GM18520 (cell line): ENCODE results near the gene IRF2BPL.
"Not testable (repeated sequence)": the region's sequence is repeated elsewhere in the genome, so short reads cannot be mapped to it uniquely, and the experiment has no call there.

Source experiments
- ATAC-seq: cut with Tn5 transposase; IDR thresholded peaks from one replicate; pipeline ENCODE4 v1.9.1; 2021; ENCODE audit not compliant: unreplicated experiment

IRF2BPL gene

GRCh38 chr14:77035267-77035666 is 6.8 kb upstream of the IRF2BPL start:
- no peak for ATAC-seq

GRCh38 chr14:77033622-77034589 is 5.4 kb upstream of the IRF2BPL start:
- ATAC-seq, result peak; percentile 67

- ATAC-seq, result no peak
Measured at GRCh38 chr14:77032844-77033621, 4.5 kb upstream of the IRF2BPL start.

- no peak for ATAC-seq
Measured at GRCh38 chr14:77032491-77032843, 4.0 kb upstream of the IRF2BPL start.

DNA sequence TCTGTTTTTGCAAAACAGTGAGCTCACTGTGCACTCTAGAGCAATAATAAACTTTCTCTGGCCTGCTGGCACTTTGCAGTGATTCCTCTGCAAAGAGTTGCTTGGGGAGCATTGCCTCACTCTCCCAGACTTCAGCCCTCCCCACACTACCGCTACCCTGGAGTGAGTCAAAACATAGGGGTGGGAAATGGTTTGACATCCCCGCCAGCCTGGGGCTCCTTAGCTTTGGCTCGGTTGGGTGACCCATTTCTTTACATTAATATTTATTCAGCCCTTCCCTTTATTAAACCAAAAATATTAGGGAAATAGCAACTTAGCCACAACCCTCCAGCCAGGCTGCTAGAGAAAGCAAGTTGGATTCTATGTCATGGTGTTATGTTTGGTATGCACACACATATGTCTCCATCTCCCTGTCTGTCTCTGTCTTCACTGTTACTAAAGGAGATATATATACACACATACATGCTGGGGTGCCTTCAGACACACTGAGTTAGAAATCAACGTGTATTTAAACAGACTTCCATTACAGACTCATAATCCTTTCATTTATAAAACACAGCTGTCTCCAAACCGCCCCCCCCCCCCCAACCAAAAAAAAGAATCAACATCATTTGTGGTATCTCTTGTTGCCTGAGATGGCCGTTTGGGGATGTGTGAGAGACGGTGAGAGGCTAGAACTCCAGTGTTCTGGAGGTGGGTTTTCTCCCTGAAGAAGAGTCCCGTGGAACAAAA is 3.4 kb upstream of the IRF2BPL start:
- no peak for ATAC-seq

DNA sequence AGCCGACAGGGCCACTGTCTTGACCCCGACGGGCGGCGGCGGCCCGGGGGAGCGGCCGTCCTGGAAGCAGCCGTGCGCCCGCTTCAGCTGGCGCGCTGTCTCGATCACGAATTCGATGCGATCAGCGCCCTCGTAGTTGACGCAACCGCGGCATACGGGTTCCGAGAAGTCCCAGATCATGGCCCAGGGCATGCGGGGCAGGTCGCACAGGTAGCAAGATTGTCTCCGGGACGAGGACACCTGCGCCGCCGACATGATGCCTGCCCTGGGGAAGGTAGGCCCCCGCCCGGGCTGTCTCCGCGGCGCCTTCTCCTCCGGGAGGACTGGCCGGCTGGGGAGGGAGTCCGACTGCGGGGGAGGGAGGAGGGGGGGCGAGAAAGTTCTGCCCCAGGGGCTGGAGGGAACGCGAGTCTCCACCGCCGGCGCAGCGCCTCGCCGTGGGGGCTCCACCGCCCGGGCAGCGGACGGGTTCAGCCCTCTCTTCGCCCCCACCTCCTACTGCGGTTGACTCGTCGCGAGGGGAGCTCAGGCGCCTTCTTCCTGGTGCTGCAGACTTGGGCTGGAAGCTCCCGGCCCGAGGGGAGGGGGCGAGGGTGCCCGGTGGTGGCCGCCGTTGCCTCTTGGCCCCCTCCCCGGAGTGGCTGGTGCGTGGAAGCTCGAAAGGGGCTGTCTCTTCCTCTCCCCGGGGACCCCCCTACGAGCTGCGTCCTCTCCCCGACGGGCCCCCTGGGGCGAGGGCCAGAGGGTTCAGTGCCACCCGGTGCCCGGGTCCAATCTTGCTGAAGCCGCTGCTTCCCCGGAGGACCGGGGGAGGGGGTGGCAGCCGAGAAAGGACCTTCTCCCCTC is 747 bp downstream of the IRF2BPL start:
- ATAC-seq, result peak; percentile 21

DNA sequence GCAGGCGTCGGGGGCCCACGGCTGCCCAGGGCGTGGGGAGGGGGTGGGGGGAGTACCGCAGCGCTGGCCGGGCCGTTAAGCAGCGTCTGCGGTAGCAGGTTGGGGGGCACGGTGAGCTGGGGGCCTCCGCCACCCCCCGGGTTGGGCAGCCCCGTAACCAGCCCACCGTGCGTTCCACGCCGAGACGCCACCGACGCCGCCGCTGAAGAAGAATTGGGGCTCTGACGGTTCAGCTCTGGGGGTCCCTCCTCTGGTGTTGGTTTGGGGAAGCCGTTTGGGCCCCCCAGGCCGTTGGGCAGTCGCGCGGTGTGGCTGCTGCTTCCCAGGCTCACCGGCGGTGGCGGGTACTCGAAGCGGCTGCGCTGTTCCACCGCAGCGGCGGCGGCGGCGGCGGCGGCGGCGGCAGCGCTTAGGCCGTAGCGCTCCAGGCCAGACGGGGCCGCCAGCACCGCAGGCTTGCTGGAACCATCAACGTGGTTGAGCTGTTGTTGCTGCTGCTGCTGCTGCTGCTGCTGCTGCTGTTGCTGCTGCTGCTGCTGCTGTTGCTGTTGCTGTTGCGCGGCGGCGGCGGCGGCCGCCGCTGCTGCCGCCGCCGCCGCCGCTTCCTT is 1.5 kb downstream of the IRF2BPL start:
- no peak for ATAC-seq

GRCh38 chr14:77026166-77026929 is 2.2 kb downstream of the IRF2BPL start:
- ATAC-seq, result no peak

- no peak for ATAC-seq
Measured at GRCh38 chr14:77025744-77026165, 2.8 kb downstream of the IRF2BPL start.

DNA sequence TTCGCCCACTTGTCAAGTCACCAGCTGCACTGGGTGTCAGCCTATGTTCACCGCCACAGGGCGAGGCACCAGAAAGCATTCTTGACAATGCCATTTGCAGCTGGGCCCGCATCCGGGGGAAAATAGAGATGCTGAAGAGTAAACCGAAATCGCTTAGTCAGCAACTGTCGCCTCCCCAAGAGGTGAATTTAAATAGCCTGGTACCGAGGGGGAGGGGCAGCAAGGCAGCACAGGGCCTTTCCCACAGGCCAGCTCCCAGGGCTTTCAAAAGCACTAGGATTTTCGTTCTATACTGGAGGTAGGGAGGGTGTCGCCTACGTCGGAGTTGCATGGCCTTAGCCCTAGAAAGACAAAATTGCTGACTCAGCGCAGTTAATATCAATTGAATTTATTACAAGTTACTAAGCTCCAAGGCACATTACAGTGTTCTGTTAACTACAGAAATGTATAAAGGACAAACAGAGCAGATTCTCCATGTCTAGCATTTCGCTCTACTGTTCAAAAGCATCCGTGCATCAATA is 4.3 kb downstream of the IRF2BPL start:
- no peak for ATAC-seq

DNA sequence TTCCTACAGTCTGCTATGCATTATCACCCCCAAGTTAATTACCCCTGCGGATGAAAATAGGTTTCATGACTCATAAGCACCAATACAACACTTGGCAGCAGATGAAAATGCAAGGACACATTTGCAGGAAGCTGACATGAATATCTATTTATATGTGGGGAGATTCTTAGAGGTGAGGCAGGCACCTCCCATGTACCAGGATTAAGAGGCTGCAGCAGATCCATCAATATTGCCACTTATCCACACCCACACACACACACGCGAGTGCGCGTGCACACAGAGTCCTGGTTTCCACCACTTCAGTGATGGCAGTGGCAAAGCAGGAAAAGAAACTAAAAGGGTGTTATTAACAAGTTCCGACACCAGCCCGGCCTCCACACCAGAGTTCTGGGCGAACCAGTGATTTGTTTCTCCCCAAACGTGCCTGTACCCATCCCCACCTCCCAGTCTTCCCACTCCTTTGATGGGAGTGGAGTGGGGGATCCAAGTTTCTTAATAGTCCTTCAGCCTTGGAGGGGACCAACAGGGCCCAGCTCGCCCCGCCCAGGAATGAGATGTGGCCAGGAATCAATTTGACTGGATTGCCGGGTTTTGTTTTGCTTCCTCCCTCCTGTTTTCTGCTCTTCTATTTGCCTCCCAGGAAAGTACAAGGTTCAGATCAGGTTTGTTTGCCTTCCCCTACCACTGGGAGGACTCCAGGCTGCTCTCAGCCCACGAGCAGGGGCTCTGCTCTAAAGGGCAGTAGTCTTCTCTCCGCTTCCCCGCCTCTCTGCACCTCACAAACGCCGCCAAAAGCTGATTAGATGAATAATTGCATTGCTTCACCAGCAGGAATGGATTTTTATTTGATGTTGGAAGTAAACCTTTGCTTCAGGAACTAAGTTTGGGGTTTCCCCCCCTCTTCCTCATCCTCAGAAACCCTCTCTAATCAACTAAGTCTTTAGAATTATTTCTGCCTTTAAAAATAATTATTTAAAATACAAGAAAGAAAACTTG is 5.2 kb downstream of the IRF2BPL start:
- ATAC-seq, result no peak

DNA sequence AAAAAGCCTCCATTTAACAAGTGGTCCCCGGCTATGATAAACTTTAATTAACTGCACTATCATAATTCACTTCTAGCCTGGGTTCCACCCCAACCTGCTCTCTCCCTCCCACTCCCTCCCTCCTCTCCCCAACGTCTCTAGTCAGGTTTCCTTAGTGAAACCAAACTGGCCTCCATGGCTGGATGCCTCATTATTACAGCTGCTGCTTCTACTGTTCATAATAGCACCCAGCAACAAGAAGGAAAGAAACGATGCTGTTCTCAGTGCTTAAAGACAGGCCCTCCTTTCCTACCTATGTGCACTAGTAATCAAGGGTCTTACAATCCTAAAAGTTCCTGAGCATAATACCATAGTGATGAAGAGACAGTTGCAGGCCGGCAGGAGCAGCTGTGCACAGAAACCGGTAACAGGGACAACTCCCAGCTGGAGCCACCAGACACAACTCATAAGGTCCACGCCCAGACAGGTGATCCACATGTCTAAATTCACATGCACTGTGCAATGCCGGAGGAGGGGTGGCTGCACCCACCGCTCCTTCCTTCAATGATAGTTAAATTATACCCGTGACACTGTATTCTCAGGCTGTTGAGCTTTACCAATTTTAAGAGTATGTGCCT is 6.2 kb downstream of the IRF2BPL start:
- no peak for ATAC-seq

DNA sequence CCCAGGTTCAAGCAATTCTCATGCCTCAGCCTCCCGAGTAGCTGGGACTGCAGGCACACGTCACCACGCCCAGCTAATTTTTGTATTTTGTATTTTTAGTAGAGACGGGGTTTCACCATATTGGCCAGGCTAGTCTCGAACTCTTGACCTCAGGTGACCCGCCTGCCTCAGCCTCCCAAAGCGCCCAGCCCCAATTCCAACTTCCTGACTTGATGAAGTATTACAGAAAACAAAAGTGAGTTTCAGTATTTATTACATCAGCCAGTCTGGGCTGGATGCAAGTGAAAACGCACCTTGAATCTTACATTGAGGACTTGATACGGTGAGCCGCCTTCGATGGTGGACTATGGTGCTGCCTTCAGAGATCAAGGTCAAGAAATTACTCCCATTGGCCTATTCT is 7.1 kb downstream of the IRF2BPL start:
- not testable (repeated sequence) for ATAC-seq

DNA sequence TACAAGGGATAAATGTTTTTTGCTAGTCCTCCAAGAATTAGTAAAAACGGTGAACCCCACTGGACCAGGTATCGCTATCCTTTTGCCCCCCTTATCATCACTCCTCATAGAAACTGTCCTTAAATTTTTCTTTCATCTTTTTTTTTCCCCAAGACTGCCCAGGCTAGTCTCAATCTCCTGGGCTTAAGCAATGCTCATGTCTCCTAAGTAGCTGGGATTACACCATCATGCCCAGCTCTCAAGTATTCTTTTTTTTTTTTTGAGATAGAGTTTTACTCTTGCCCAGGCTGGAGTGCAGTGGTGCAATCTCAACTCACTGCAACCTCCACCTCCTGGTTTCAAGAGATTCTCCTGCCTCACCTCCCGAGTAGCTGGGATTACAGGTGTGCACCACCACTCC is 9.7 kb downstream of the IRF2BPL start:
- no peak for ATAC-seq

DNA sequence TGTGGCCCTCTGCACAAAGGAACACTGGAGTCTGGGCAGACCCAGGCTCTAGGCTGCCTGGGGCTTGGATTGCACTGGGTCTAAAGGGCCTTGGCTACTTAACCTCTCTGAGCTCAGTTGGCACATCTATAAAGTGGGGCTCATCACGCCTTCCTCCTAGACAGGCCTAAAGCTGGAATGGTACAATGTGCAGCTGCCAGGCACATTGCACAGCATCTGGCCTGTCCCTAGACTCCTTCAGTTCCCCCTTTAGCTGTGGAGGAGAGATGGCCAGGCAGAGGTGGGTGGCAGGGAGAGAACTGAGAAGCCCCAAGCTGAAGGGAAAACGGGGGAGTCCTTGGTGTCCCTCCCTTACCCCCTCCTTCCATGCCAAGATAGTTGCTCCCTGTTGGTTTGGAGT is 10.8 kb downstream of the IRF2BPL start:
- ATAC-seq, result no peak

DNA sequence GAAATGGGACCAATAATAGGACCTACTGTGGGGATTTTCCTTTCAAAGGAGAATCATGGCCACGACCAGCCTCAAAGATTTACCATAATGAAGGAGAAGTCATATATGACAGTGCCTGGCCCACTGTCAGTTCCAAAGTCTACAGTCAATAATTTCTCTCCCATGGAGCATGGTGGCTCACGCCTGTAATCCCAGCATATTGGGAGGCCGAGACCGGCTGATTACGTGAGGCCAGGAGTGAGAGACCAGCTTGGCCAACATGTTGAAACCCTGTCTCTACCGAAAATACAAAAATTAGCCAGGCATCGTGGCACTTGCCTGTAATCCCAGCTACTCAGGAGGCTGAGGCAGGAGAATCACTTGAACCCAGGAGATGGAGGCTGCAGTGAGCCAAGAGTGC is 13.8 kb downstream of the IRF2BPL start:
- ATAC-seq, result no peak

DNA sequence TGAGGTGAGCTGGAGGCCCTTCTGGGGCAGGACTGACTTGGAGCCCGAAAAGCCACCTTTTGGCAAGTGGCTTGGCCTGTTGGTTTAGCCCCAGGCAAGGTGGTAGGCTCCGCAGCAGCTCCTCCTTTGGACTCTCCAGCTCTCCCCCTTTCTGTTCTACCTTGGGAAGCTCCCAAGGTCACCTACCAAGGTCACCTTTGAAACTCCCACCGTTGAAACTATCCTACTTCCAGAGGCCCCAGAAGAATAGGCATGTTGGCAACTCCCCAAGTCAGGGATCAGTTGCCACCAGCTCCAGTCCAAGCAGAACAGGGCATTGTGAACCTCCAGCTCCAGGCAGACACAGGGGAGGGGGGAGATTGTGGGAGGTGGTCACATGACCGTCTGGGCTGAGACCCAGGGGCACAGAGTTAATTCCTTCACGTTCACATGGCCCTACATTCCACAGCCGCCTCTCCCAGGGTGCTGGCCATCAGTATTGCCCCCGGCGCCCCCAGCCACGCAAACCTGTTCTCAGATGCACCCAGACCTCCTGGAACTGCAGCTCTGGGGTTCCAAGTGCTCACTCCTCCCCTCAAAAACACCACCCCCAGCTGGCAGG is 14.4 kb downstream of the IRF2BPL start:
- ATAC-seq, result no peak
